HEK293 (cell line): ENCODE data around the gene TPCN2.
A peak's percentile ranks its signal among the peaks of the same experiment; 100 is the strongest.

Source experiments
- CTCF ChIA-PET: fragments of 350-600 bp; formaldehyde crosslinking; extraction: SDS; loops from one replicate; lab custom pipeline; 2021; ENCODE audit warnings: antibody characterized with exemption; lab: Yijun Ruan, JAX
- POLR2A ChIA-PET: fragments of 300-600 bp; formaldehyde crosslinking; extraction: SDS; loops from one replicate; lab custom pipeline; 2020; ENCODE audit warnings: antibody characterized with exemption, inconsistent platforms; lab: Yijun Ruan, JAX
- H3K27ac ChIP-seq: fragments of 200-500 bp; sonication (Bioruptor generic); 2 replicates; pipeline ENCODE4 v1.5.1; 2014; ENCODE audit warnings: low read depth, low read length, control low read depth, inconsistent platforms; ENCODE audit errors: extremely low read depth
- H3K36me3 ChIP-seq, 2 experiments: fragments of 200-500 bp in 1 of 2; sonication (Bioruptor generic) in 1 of 2; 1 replicate in 1 of 2; 2 replicates in 1 of 2; pipeline ENCODE4 v1.5.1; 2014 to 2017; ENCODE audit warnings: inconsistent platforms in 2 of 2, low read length in 2 of 2; ENCODE audit not compliant: control insufficient read depth in 2 of 2, insufficient read depth in 1 of 2
- H3K4me1 ChIP-seq: fragments of 200-500 bp; sonication (Bioruptor generic); 2 replicates; pipeline ENCODE4 v1.5.1; 2014; ENCODE audit warnings: mild to moderate bottlenecking, low read length, inconsistent platforms; ENCODE audit not compliant: control insufficient read depth, insufficient read depth
- H3K4me3 ChIP-seq: 2 replicates; pipeline ENCODE4 v1.5.1; 2011; ENCODE audit warnings: low read depth, mild to moderate bottlenecking, control low read depth, low read length, moderate library complexity
- H3K9me3 ChIP-seq: fragments of 200-500 bp; sonication (Bioruptor generic); 2 replicates; pipeline ENCODE4 v1.5.1; 2014; ENCODE audit warnings: low read depth, low read length, inconsistent platforms; ENCODE audit not compliant: control insufficient read depth, insufficient read depth
- GLI4 ChIP-seq: fragments of 450-650 bp; formaldehyde crosslinking; IDR thresholded peaks from 2 replicates; pipeline ENCODE4 v1.5.1; 2016; ENCODE audit warnings: missing biosample characterization, missing genetic modification characterization
- PBX3 ChIP-seq: sonication (generic); formaldehyde crosslinking; IDR thresholded peaks from 2 replicates; pipeline ENCODE4 v1.8.1; 2022; ENCODE audit warnings: mild to moderate bottlenecking, moderate library complexity, missing genetic modification reagents
- PRDM10 ChIP-seq: fragments of 450-650 bp; formaldehyde crosslinking; IDR thresholded peaks from 2 replicates; pipeline ENCODE4 v1.5.1; 2016; ENCODE audit warnings: missing biosample characterization, missing genetic modification characterization
- ZBTB6 ChIP-seq: fragments of 450-650 bp; formaldehyde crosslinking; IDR thresholded peaks from 2 replicates; pipeline ENCODE4 v1.5.1; 2017; ENCODE audit warnings: missing biosample characterization, missing genetic modification characterization
- ZNF10 ChIP-seq: fragments of 450-650 bp; formaldehyde crosslinking; IDR thresholded peaks from 2 replicates; pipeline ENCODE4 v1.5.1; 2017; ENCODE audit warnings: missing biosample characterization, missing genetic modification characterization
- ZNF157 ChIP-seq: fragments of 450-650 bp; formaldehyde crosslinking; IDR thresholded peaks from 2 replicates; pipeline ENCODE4 v1.5.1; 2016; ENCODE audit warnings: missing biosample characterization, missing genetic modification characterization
- ZNF202 ChIP-seq: fragments of 450-650 bp; formaldehyde crosslinking; IDR thresholded peaks from 2 replicates; pipeline ENCODE4 v1.5.1; 2016; ENCODE audit warnings: missing biosample characterization, missing genetic modification characterization, borderline replicate concordance
- ZNF266 ChIP-seq: fragments of 450-650 bp; formaldehyde crosslinking; IDR thresholded peaks from 2 replicates; pipeline ENCODE4 v1.5.1; 2016; ENCODE audit warnings: missing biosample characterization, missing genetic modification characterization, low read depth
- ZNF335 ChIP-seq: fragments of 450-650 bp; formaldehyde crosslinking; conservative IDR thresholded peaks from 2 replicates; pipeline ENCODE4 v1.5.1; 2016; ENCODE audit warnings: missing biosample characterization, missing genetic modification characterization
- ZNF362 ChIP-seq: fragments of 450-650 bp; formaldehyde crosslinking; IDR thresholded peaks from 2 replicates; pipeline ENCODE4 v1.5.1; 2016; ENCODE audit warnings: missing biosample characterization, missing genetic modification characterization
- ZNF76 ChIP-seq: fragments of 450-650 bp; formaldehyde crosslinking; IDR thresholded peaks from 2 replicates; pipeline ENCODE4; 2016; ENCODE audit warnings: low read depth, missing biosample characterization, missing genetic modification characterization, borderline replicate concordance
- ZNF843 ChIP-seq: fragments of 450-650 bp; formaldehyde crosslinking; IDR thresholded peaks from 2 replicates; pipeline ENCODE4 v1.5.1; 2016; ENCODE audit warnings: missing biosample characterization, missing genetic modification characterization

Gene TPCN2

GRCh38 chr11:69171476-69172240, 122.9 kb downstream of the TPCN2 start:
- POLR2A ChIA-PET: no interaction called here

GRCh38 chr11:69172674-69173073, 123.9 kb downstream of the TPCN2 start:
- CTCF ChIA-PET: interaction anchor here (0.6 kb wide), 1 partner anchor 33 kb away, joined by 3 read pairs; no protein-coding TSS in a partner anchor

More at GRCh38 chr11:69171476-69172240, 122.9 kb downstream of the TPCN2 start:
- H3K4me1 ChIP-seq: no peaks in the 10 kb centered on the region
- no peak for TF ChIP-seq ZNF266
- TF ChIP-seq ZNF10: peak; percentile 96
- CTCF ChIA-PET: no interaction called here
- no peak overlapping the region for H3K27ac ChIP-seq
- H3K36me3 ChIP-seq: no peaks in the 10 kb centered on the region
- no peak overlapping the region for H3K4me3 ChIP-seq
- H3K9me3 ChIP-seq: no peaks in the 10 kb centered on the region

GRCh38 chr11:69173331-69173730, 124.6 kb downstream of the TPCN2 start:
- CTCF ChIA-PET: no interaction called here
- Histone ChIP-seq H3K36me3 (no peaks in the 10 kb centered on the region), H3K4me3 (no peak overlapping the region)

More at GRCh38 chr11:69172674-69173073, 123.9 kb downstream of the TPCN2 start:
- Histone ChIP-seq H3K4me1 (no peaks in the 10 kb centered on the region), H3K9me3 (no peaks in the 10 kb centered on the region), H3K36me3 (no peaks in the 10 kb centered on the region), H3K27ac (no peak overlapping the region), H3K4me3 (no peak overlapping the region)
- POLR2A ChIA-PET: no interaction called here
- TF ChIP-seq ZBTB6 (tag by site-specific recombination): no peak
- peak; percentile 55; the same call in 1 of the 2 replicates for TF ChIP-seq ZNF76
- no peak for TF ChIP-seq ZNF843 (tag by site-specific recombination)
- no peak for TF ChIP-seq PBX3 (CRISPR knock-in tag)
- TF ChIP-seq PRDM10 (tag by site-specific recombination): 0 out of 2 replicates have a peak, but pooled peaks have one; percentile 26
- TF ChIP-seq ZNF157 (tag by site-specific recombination): peak; percentile 87

More at GRCh38 chr11:69173331-69173730, 124.6 kb downstream of the TPCN2 start:
- Histone ChIP-seq H3K9me3 (no peaks in the 10 kb centered on the region), H3K27ac (no peak overlapping the region), H3K4me1 (no peaks in the 10 kb centered on the region)
- POLR2A ChIA-PET: interaction anchor here (0.5 kb wide), 1 partner anchor 21 kb away, joined by 3 read pairs; no protein-coding TSS in a partner anchor
- TF ChIP-seq ZNF362 (tag by site-specific recombination) (no peak), ZNF202 (no peak), ZNF335 (no peak), GLI4 (tag by site-specific recombination) (no peak)
